ENCODE data around the gene SLC39A11. TPM values are rescaled to one million over a fixed set of nuclear protein-coding genes. Genes with fewer than 3 reads are reported as not detected.

The SLC39A11 gene
- total and polyA plus RNA-seq, 12 donors, result 7.0 to 91.4 (median 22.7) TPM

- H3K4me3 ChIP-seq, result no peak overlapping the region
- H3K4me1 ChIP-seq (replicated peaks in 1 of 2), result no peaks in the 10 kb centered on the region
- peaks cover 17% of the 10 kb centered on the region for H3K27me3 ChIP-seq
- TF ChIP-seq CTCF (IDR thresholded peaks at IDR 0.05) (no peak), POLR2A (IDR thresholded peaks at IDR 0.05) (no peak)
- no peaks in the 10 kb centered on the region for H3K36me3 ChIP-seq (replicated peaks in 1 of 2)
- intact Hi-C loops (cut with DNase I), result no loop called here
- H3K27ac ChIP-seq, result no peak overlapping the region
- 58 to 75% (median 60%) methylated on average over 10 to 11 of the region's 11 CpGs for WGBS, 4 donors
- no peak for DNase-seq
- peaks cover 0 to 10% (median 0%) of the 10 kb centered on the region in 3 donors for H3K9me3 ChIP-seq (replicated peaks in 1 of 3)
Observed at GRCh38 chr17:72604518-72604917, 488.0 kb downstream of the SLC39A11 start.

GRCh38 chr17:72603420-72604242 is 488.9 kb downstream of the SLC39A11 start:
- H3K4me3 ChIP-seq, result no peak overlapping the region
- TF ChIP-seq POLR2A (IDR thresholded peaks at IDR 0.05) (no peak), CTCF (IDR thresholded peaks at IDR 0.05) (no peak)
- no peak overlapping the region for H3K27ac ChIP-seq
- no peaks in the 10 kb centered on the region for H3K36me3 ChIP-seq (replicated peaks in 1 of 2)
- H3K9me3 ChIP-seq (replicated peaks in 1 of 3), result peaks cover 0 to 10% (median 0%) of the 10 kb centered on the region in 3 donors
- H3K4me1 ChIP-seq (replicated peaks in 1 of 2), result no peaks in the 10 kb centered on the region
- peaks cover 17% of the 10 kb centered on the region for H3K27me3 ChIP-seq
- DNase-seq, result no peak
- 81 to 88% (median 84%) methylated on average over 6 to 7 of the region's 7 CpGs for WGBS, 4 donors
- intact Hi-C loops (cut with DNase I), result no loop called here

GRCh38 chr17:72602517-72603419 is 489.7 kb downstream of the SLC39A11 start:
- H3K27me3 ChIP-seq, result peaks cover 17% of the 10 kb centered on the region
- TF ChIP-seq POLR2A (IDR thresholded peaks at IDR 0.05) (no peak), CTCF (IDR thresholded peaks at IDR 0.05) (no peak)
- H3K27ac ChIP-seq, result no peak overlapping the region
- intact Hi-C loops (cut with DNase I), result no loop called here
- no peak for DNase-seq
- no peaks in the 10 kb centered on the region for H3K36me3 ChIP-seq (replicated peaks in 1 of 2)
- H3K9me3 ChIP-seq (replicated peaks in 1 of 3), result peaks cover 0 to 5% (median 0%) of the 10 kb centered on the region in 3 donors
- H3K4me1 ChIP-seq (replicated peaks in 1 of 2), result no peaks in the 10 kb centered on the region
- 54 to 63% (median 61%) methylated on average over 12 of the region's 12 CpGs for WGBS, 4 donors
- no peak overlapping the region for H3K4me3 ChIP-seq

DNA sequence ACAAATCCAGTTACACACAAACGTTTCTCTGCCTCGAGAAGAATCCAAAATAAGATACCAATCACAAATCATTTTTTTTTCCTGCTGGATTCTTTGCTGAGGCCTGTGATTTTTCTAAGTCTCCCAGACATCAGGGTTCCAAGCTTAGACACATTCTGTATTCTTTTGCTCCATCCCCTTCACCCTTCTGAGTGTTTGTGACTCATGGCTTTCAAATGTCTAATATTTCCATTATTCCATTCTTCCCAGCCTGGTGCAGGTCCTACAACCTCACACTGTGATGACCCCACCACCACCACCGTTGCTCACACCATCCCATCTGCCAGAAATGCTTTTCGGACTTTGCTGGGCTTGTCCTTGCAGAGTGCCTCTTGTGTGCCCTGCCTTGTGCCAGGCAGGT is 491.6 kb downstream of the SLC39A11 start:
- no peak for TF ChIP-seq POLR2A (IDR thresholded peaks at IDR 0.05)
- TF ChIP-seq CTCF (IDR thresholded peaks at IDR 0.05), result no peak
- intact Hi-C loops (cut with DNase I), result no loop called here
- WGBS, 4 donors, result 65 to 69% (median 68%) methylated on average over 4 of the region's 4 CpGs
- DNase-seq, result no peak
- Histone ChIP-seq H3K4me3 (no peak overlapping the region), H3K36me3 (replicated peaks in 1 of 2) (no peaks in the 10 kb centered on the region), H3K4me1 (replicated peaks in 1 of 2) (no peaks in the 10 kb centered on the region), H3K27me3 (peaks cover 17% of the 10 kb centered on the region), H3K27ac (no peak overlapping the region), H3K9me3 (replicated peaks in 1 of 3) (no peaks in the 10 kb centered on the region)
